Measurements from ENCODE around the gene HACD3. TPM values are rescaled to one million over a fixed set of nuclear protein-coding genes. Genes with fewer than 3 reads are reported as not detected.

Gene HACD3
- total RNA-seq, 2 donors from 2014 or later = 20.0 to 31.0 TPM

DNA sequence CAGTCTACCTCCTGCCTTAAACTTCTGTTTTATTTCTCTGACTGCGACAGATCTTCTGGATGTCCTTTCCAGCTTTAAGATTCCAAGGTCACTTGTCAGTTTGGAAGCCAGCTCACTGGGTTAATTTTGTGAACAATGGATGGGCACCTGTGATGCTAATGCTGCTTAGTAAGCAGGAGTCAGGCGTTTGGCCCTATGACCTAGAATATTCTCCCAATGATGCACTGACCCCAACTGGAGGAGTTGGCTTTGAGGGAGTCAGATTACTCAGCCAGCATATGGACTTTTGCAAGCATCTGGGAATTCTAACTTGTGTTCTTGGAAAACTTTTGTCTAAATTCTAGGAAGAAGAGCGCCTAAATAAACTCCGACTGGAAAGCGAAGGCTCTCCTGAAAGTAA, 28.1 kb downstream of the HACD3 start:
- TF ChIP-seq, protein P1, sequence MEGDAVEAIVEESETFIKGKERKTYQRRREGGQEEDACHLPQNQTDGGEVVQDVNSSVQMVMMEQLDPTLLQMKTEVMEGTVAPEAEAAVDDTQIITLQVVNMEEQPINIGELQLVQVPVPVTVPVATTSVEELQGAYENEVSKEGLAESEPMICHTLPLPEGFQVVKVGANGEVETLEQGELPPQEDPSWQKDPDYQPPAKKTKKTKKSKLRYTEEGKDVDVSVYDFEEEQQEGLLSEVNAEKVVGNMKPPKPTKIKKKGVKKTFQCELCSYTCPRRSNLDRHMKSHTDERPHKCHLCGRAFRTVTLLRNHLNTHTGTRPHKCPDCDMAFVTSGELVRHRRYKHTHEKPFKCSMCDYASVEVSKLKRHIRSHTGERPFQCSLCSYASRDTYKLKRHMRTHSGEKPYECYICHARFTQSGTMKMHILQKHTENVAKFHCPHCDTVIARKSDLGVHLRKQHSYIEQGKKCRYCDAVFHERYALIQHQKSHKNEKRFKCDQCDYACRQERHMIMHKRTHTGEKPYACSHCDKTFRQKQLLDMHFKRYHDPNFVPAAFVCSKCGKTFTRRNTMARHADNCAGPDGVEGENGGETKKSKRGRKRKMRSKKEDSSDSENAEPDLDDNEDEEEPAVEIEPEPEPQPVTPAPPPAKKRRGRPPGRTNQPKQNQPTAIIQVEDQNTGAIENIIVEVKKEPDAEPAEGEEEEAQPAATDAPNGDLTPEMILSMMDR (IDR thresholded peaks at IDR 0.05) = no peak
- no peaks in the 10 kb centered on the region for H3K27me3 ChIP-seq (replicated peaks; ENCODE audit: insufficient read depth)
- no peaks in the 10 kb centered on the region for H3K9me3 ChIP-seq
- H3K4me1 ChIP-seq (ENCODE audit: control insufficient read depth in 1 of 2, low read depth in 2 of 2) = no peaks in the 10 kb centered on the region
- ATAC-seq (ENCODE audit: insufficient number of reproducible peaks, low FRiP score, low read depth) = no peak
- H3K4me3 ChIP-seq = no peak overlapping the region
- no peak overlapping the region for H3K27ac ChIP-seq
- peaks cover 22% of the 10 kb centered on the region for H3K36me3 ChIP-seq
- DNase-seq (ENCODE audit: low spot score) = no peak

DNA sequence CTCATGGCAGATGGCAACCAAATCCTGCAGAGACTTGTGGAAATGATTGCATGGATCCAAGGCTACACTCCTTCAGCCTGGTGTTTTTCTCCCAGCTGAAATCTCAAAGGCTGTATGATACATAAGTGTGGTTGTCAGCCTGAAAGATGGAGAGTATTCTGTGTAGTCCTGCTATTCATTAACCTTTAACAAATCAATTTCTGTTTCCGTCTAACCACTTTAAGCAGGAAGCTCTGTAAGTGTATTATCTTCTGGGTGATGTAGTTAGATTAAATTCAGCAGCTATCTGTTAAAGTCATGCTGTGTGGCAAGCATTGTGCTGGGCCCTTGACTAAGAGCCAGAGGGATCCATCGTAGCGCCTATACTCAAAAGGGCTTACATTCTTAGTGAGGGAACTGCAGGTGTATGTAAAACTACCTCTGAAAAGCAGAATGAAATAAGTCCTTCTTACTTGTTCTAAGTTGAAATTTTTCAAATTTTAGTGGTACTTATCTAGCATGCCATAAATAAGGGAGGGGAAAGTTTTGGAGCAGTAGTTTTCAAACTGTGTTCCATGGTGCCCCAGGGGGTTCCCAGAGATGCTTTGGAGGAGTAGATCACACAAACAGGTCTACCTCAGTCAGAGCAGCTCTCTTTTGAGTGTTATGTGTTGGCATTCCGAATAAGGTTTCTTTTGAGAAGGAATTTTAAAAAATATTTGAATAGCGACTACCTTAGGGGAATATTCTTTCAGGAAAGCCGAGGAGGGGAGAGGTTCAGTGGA, 28.9 kb downstream of the HACD3 start:
- no peaks in the 10 kb centered on the region for H3K27me3 ChIP-seq (replicated peaks; ENCODE audit: insufficient read depth)
- ATAC-seq (ENCODE audit: insufficient number of reproducible peaks, low FRiP score, low read depth) (no peak), DNase-seq (ENCODE audit: low spot score) (no peak)
- H3K4me1 ChIP-seq (ENCODE audit: control insufficient read depth in 1 of 2, low read depth in 2 of 2) = no peaks in the 10 kb centered on the region
- TF ChIP-seq, protein P1 (IDR thresholded peaks at IDR 0.05) = no peak
- no peak overlapping the region for H3K4me3 ChIP-seq
- H3K27ac ChIP-seq = no peak overlapping the region
- H3K36me3 ChIP-seq = peaks cover 24% of the 10 kb centered on the region
- no peaks in the 10 kb centered on the region for H3K9me3 ChIP-seq

DNA sequence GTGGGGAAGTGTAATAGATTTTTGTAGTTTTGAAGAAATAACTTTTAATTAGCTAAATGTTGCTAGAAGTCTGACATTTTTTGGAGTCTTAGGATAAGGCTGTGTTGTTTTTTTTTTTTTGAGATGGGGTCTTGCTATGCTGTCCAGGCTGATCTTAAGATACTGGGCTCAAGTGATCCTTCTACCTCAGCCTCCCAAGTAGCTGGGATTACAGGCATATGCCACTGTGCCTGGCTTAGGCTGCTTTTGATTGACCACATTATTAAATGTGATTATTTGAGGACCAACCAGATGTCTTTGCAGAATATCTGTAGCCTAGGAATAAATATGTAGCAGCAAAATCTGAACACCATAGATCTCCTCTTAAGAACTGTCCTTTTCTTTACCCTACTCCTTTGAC, 29.7 kb downstream of the HACD3 start:
- Histone ChIP-seq H3K27ac (no peak overlapping the region), H3K27me3 (replicated peaks; ENCODE audit: insufficient read depth) (no peaks in the 10 kb centered on the region), H3K4me3 (no peak overlapping the region), H3K4me1 (ENCODE audit: control insufficient read depth in 1 of 2, low read depth in 2 of 2) (no peaks in the 10 kb centered on the region), H3K36me3 (peaks cover 31% of the 10 kb centered on the region), H3K9me3 (no peaks in the 10 kb centered on the region)
- DNase-seq (ENCODE audit: low spot score) (no peak), ATAC-seq (ENCODE audit: insufficient number of reproducible peaks, low FRiP score, low read depth) (no peak)
- TF ChIP-seq, protein P1 (IDR thresholded peaks at IDR 0.05) = no peak

DNA sequence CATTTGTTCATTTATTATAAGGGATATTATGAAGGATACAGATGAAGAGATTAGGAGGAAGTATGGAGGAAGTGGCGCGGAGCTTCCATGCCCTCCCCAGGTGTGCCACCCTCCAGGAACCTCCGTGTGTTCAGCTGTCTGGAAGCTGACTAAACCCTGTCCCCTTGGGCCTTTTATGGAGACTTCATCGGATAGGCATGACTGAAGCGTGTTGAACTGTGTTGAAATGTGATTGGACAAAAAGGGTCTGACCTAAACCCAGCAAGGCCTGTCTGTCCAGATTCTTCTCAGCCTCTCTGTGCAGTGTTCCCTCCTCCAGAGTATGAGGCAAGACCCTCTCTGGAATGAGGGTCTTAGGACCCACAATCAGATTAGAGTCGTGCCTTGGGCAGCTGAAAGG, 31.7 kb downstream of the HACD3 start:
- Histone ChIP-seq H3K27ac (no peak overlapping the region), H3K4me3 (no peak overlapping the region), H3K27me3 (replicated peaks; ENCODE audit: insufficient read depth) (no peaks in the 10 kb centered on the region), H3K36me3 (peaks cover 23% of the 10 kb centered on the region), H3K9me3 (no peaks in the 10 kb centered on the region), H3K4me1 (ENCODE audit: control insufficient read depth in 1 of 2, low read depth in 2 of 2) (no peaks in the 10 kb centered on the region)
- TF ChIP-seq, protein P1 (IDR thresholded peaks at IDR 0.05) = no peak
- DNase-seq (ENCODE audit: low spot score) = no peak
- ATAC-seq (ENCODE audit: insufficient number of reproducible peaks, low FRiP score, low read depth) = no peak

DNA sequence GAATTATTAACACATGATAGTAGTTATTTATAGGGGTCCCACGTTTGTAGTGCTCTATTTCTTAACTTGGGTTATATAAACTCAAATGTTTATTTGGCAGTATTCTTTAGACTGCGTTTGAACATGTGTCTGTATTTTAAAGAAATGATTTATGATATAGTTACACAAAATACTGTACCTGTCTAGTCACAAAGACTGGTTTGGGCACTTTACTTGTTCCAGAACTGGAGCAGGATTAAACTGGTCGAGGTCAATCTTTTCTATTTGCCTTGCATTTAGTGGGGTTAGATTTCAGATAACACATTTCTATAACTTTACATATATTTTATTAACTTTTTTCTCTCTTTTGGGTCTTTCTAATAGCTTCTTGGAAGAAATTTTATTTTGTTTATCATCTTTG, 39.5 kb downstream of the HACD3 start:
- Histone ChIP-seq H3K4me1 (ENCODE audit: control insufficient read depth in 1 of 2, low read depth in 2 of 2) (no peaks in the 10 kb centered on the region), H3K27me3 (replicated peaks; ENCODE audit: insufficient read depth) (no peaks in the 10 kb centered on the region), H3K9me3 (no peaks in the 10 kb centered on the region), H3K36me3 (peaks cover 19% of the 10 kb centered on the region), H3K4me3 (no peak overlapping the region), H3K27ac (no peak overlapping the region)
- TF ChIP-seq, protein P1 (IDR thresholded peaks at IDR 0.05) = no peak
- ATAC-seq (ENCODE audit: insufficient number of reproducible peaks, low FRiP score, low read depth) (no peak), DNase-seq (ENCODE audit: low spot score) (no peak)

Data from thoracic aorta (tissue), 2 donors.